GM12865 (cell line): ENCODE measurements around the gene TUBB2B.
A peak's percentile ranks its signal among the peaks of the same experiment; 100 is the strongest.

Experiments
- DNase-seq: peaks from one replicate; pipeline ENCODE4 v3.0.0; 2010; ENCODE audit warnings: low read depth
- H3K4me3 ChIP-seq: 2 replicates; pipeline ENCODE4 v1.5.1; 2011; ENCODE audit warnings: mild to moderate bottlenecking, low read depth, low read length, control low read depth
- TF ChIP-seq, protein P1 (sequence below): IDR thresholded peaks from 2 replicates; pipeline ENCODE4 v1.5.1; 2011; ENCODE audit warnings: low read length, control low read depth, low read depth, inconsistent platforms; ENCODE audit not compliant: insufficient read depth; ENCODE audit errors: missing control alignments

The TUBB2B gene

DNA sequence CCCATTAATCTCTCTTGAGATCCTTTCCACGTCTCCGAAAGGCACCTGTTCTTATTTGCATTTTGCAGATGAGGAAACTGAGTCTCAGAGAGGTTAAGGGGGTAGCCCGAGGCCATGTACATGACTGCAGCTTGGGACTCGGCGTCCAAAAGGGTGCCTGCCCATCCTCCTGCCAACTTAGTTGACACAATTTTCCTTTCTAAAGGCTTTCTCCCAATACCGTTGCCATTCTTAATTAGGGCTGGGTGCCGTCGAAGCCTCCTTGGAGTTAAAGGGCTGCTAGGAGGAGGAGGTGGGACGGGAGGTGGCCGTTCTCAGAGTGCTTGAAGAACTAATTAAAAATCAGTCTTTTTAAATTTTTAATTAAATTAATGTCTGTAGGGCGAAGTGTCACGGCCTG is 30.7 kb upstream of the TUBB2B start:
- TF ChIP-seq, protein P1, sequence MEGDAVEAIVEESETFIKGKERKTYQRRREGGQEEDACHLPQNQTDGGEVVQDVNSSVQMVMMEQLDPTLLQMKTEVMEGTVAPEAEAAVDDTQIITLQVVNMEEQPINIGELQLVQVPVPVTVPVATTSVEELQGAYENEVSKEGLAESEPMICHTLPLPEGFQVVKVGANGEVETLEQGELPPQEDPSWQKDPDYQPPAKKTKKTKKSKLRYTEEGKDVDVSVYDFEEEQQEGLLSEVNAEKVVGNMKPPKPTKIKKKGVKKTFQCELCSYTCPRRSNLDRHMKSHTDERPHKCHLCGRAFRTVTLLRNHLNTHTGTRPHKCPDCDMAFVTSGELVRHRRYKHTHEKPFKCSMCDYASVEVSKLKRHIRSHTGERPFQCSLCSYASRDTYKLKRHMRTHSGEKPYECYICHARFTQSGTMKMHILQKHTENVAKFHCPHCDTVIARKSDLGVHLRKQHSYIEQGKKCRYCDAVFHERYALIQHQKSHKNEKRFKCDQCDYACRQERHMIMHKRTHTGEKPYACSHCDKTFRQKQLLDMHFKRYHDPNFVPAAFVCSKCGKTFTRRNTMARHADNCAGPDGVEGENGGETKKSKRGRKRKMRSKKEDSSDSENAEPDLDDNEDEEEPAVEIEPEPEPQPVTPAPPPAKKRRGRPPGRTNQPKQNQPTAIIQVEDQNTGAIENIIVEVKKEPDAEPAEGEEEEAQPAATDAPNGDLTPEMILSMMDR: no peak
- H3K4me3 ChIP-seq: peak overlapping the region; percentile 36
- no peak for DNase-seq

DNA sequence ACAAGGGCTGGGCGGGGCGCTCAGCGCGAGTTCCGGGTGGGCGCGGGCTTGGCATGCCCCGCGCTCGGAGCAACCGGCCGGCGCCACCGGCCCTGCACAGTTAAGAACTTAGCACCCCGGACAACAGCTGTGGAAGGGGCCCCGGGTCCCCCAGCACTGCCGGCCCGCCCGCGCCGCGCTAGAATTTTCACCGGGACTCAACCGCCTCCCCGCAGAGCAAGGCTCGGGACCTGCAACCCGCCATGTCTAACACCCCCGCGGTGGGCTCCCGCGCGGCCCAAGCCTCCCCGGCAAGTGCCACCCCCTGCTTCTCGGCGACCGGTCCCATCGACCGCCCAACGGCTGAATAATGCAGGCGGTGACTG is 26.1 kb upstream of the TUBB2B start:
- TF ChIP-seq, protein P1: no peak
- DNase-seq: no peak
- H3K4me3 ChIP-seq: no peak overlapping the region

DNA sequence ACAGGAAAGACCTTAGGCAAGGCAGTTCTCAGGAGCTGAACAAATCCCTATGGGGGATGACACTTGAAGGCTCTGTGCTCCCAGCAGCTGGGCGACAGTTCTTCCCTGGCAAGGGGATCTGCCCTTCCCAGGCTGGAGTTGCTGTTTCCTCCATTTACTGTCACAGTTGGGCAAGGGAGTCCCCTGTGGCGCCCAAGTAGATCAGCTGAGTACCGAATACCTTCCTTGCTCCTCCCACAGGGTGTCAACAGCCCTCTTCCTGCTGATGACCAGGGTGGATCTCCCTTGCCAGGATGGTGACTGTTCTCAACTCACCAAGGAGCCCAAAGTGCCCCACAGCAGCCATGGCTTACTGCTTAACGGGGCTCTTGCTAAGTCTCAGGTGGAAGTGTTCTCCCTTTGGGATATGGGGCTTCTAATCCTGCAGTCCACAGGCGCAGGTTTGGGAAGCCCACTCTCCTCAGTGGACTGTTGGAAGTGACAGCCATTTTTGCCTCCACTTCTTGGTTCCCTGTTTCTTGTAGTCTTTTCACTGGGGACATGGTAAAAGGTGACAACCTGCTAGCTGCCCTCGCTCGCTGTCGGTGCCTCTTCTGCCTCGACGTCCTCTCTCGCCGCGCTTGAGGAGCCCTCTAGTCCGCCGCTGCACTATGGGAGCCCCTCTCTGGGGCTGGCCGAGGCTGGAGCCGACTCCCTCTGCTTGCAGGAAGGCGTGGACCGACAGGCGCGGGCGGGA is 25.6 kb upstream of the TUBB2B start:
- H3K4me3 ChIP-seq: no peak overlapping the region
- TF ChIP-seq, protein P1: no peak
- DNase-seq: no peak

DNA sequence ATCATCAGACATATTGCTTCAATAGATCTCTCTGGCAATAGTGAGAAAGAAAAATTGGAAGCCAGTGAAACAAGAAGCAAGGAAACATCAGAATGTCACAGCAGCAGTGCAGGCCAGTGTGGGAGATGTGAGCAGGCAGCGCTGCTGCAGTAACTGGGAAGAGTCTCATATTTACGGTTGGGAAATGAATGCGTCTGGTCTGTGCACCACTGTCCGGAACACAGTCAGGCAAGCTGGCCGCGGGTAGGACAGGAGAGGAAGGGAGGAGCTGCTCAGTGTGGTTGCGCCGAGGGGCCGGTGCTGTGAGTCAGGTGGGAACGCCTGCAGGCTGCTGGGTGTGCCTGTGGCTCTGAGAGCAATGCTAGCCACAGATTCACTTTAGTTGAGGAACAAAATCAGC is 24.9 kb upstream of the TUBB2B start:
- TF ChIP-seq, protein P1: no peak
- DNase-seq: no peak

DNA sequence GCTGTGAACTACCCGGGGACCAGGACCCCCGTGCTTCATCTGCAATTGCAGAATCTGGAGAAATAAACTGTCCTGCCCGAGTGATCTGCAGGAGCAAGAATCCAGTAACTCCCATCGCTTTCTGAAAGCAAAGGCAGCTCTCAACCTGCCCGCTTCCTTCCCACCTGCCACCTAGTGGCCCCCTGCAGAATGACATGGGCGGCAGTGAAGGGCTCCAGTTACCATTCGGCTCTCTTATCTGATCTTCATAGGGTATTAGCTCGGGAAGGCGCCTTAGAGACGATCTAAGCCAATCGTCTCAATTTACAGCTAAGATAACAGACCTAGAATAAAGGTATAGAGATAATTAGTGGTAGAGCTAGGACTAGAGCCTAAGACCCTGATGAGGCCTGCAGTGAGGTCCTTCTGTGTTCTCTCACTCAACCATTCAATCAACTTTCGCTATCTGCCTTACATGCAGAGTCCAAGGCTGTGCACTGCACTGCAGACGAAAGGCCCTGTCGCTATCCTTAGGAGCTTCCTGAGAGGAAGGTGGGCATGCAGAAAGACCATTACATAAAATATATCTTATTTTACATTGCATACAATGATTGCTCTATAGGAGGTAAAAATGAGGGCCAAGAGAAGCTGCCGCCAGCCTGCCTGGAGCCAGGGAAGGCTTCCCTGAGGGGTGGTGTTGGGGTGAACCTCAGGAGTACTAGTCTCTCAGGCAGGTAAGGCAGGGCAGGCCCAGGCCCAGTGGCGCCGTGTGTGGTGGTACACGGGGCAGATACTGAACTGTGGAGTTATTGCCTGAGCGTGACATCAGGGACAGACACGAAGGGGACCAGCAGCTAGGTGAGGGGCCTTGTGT is 24.2 kb upstream of the TUBB2B start:
- H3K4me3 ChIP-seq: no peak overlapping the region
- DNase-seq: peak; percentile 84
- TF ChIP-seq, protein P1: peak; percentile 98

More for the DNA sequence above, 24.9 kb upstream of the TUBB2B start:
- no peak overlapping the region for H3K4me3 ChIP-seq

DNA sequence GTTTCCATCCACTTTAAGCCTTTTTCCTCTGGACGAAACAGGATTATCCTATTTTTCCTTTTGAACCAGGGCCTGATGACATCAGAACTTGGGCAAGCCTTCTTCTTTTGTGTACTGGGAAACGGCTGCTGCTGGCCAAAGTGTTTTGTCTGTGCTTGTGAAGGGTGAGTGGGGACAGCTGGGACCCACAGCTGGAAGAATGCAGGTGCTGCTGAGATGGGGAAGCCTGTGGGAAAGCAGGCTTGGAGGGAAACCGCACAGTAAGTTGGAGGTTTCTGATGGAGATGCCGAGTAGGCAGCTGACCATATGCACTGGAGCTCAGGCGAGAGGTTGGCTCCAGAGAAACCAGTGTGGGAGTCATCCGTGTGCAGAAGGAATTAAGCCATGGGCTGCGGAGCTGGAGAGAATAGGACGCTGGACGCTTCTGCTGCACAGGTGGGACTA is 22.8 kb upstream of the TUBB2B start:
- no peak for DNase-seq

More for the DNA sequence above, 22.8 kb upstream of the TUBB2B start:
- TF ChIP-seq, protein P1: no peak
- H3K4me3 ChIP-seq: no peak overlapping the region
